Astrocyte (in vitro differentiated cells and primary cell): ENCODE results near the gene BMAL1.

Experiments
- CTCF ChIP-seq: IDR thresholded peaks from 2 replicates; pipeline ENCODE4 v1.5.1; 2011; ENCODE audit warnings: low read depth, mild to moderate bottlenecking, inconsistent platforms, low read length, moderate library complexity; ENCODE audit not compliant: insufficient read depth
- EZH2 ChIP-seq: IDR thresholded peaks from 2 replicates; pipeline ENCODE4 v1.6.1; 2012; ENCODE audit warnings: mild to moderate bottlenecking, low read length, inconsistent platforms; ENCODE audit not compliant: insufficient read depth

GRCh38 chr11:13297917-13298356 lies 20.3 kb downstream of the BMAL1 start:
- TF ChIP-seq CTCF (no peak), EZH2 (no peak)
